RCC 7860 (cell line): Measurements from ENCODE around the gene B4GALNT2.
A peak's percentile ranks its signal among the peaks of the same experiment; 100 is the strongest.
"Not testable (repeated sequence)": the region's sequence is repeated elsewhere in the genome, so short reads cannot be mapped to it uniquely, and the experiment has no call there.

Experiments
- DNase-seq: peaks from one replicate; pipeline ENCODE4 v3.0.0-alpha.2; 2015; ENCODE audit warnings: low spot score
- FAIRE-seq: peaks from 2 replicates; lab custom pipeline; 2012; peaks lifted over from hg19 to GRCh38; lab: Jason Lieb, UNC

B4GALNT2 gene

GRCh38 chr17:49180303-49180702 is 47.7 kb downstream of the B4GALNT2 start:
- DNase-seq (peak; percentile 46), FAIRE-seq (peak; percentile 47)

GRCh38 chr17:49180998-49181635 is 48.5 kb downstream of the B4GALNT2 start:
- FAIRE-seq, result no peak
- DNase-seq, result no peak

- DNase-seq, result no peak
- FAIRE-seq, result no peak
Measured at GRCh38 chr17:49183341-49183740, 50.8 kb downstream of the B4GALNT2 start.

GRCh38 chr17:49183801-49184200 is 51.2 kb downstream of the B4GALNT2 start:
- FAIRE-seq, result no peak
- DNase-seq, result no peak

GRCh38 chr17:49184522-49184921 is 52.0 kb downstream of the B4GALNT2 start:
- not testable (repeated sequence) for FAIRE-seq, DNase-seq

- FAIRE-seq, DNase-seq: not testable (repeated sequence)
Measured at GRCh38 chr17:49185381-49185780, 52.8 kb downstream of the B4GALNT2 start.

- no peak for FAIRE-seq
- no peak for DNase-seq
Measured at GRCh38 chr17:49187301-49187700, 54.7 kb downstream of the B4GALNT2 start.

GRCh38 chr17:49190932-49191331 is 58.4 kb downstream of the B4GALNT2 start:
- DNase-seq (no peak), FAIRE-seq (no peak)

- no peak for DNase-seq
- FAIRE-seq, result peak; percentile 20
Measured at GRCh38 chr17:49191409-49191916, 58.9 kb downstream of the B4GALNT2 start.

- FAIRE-seq, result no peak
- peak; percentile 86 for DNase-seq
Measured at GRCh38 chr17:49191917-49192741, 59.6 kb downstream of the B4GALNT2 start.

- peak; percentile 98 for DNase-seq
- FAIRE-seq, result peak; percentile 95
Measured at GRCh38 chr17:49193513-49194296, 61.1 kb downstream of the B4GALNT2 start.

- FAIRE-seq (no peak), DNase-seq (no peak)
Measured at GRCh38 chr17:49194297-49194607, 61.7 kb downstream of the B4GALNT2 start.

- DNase-seq, result no peak
- no peak for FAIRE-seq
Measured at GRCh38 chr17:49195751-49196150, 63.2 kb downstream of the B4GALNT2 start.

- DNase-seq, result no peak
- FAIRE-seq, result no peak
Measured at GRCh38 chr17:49196520-49196919, 64.0 kb downstream of the B4GALNT2 start.

GRCh38 chr17:49197346-49197998 is 64.9 kb downstream of the B4GALNT2 start:
- FAIRE-seq, result peak; percentile 94
- DNase-seq, result peak; percentile 92

- FAIRE-seq, result peak; percentile 91
- DNase-seq, result peak; percentile 78
Measured at GRCh38 chr17:49198211-49198610, 65.6 kb downstream of the B4GALNT2 start.

GRCh38 chr17:49200423-49201083 is 68.0 kb downstream of the B4GALNT2 start:
- DNase-seq (no peak), FAIRE-seq (no peak)

- FAIRE-seq (no peak), DNase-seq (peak; percentile 10)
Measured at GRCh38 chr17:49201481-49201927, 68.9 kb downstream of the B4GALNT2 start.

GRCh38 chr17:49203796-49204195 is 71.2 kb downstream of the B4GALNT2 start:
- DNase-seq, result no peak

GRCh38 chr17:49204516-49204915 is 71.9 kb downstream of the B4GALNT2 start:
- FAIRE-seq, result no peak
- no peak for DNase-seq

More at GRCh38 chr17:49203796-49204195, 71.2 kb downstream of the B4GALNT2 start:
- no peak for FAIRE-seq
